NCI-H2107 treated with DMSO at 0.1 percent for 48 hours (cell line): ENCODE measurements around the gene KLF12.

Source experiments
- DNase-seq: peaks from one replicate; lab custom pipeline; 2025; ENCODE audit not compliant: unreplicated experiment; lab: John Stamatoyannopoulos, UW

Gene KLF12

DNA sequence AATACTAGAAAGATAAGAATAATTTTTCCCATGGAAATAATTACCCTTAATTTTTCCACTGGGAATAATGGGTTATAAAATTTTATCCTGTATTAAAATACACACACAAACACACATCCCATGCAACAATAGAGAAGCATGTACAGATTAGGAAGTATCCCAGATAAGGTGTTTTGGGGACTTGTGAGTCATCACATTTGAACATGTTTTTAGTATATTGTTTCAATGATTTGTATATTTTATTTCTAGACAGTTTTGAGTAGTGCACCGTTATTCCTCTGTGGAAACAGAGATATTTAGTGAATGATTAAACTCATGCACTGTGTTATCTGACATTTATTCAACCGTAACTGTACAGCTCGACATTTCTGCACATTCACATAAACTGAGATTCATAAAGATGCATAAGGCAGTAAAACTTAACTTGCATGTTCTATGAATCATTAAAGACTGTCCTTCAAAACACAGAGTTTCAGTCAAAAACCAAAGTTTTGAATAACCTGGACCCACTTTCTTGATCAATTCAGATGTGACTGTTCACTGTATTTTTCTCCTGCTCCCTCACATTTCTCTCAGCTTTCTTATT lies 30.1 kb downstream of the KLF12 start:
- DNase-seq, result no peak

DNA sequence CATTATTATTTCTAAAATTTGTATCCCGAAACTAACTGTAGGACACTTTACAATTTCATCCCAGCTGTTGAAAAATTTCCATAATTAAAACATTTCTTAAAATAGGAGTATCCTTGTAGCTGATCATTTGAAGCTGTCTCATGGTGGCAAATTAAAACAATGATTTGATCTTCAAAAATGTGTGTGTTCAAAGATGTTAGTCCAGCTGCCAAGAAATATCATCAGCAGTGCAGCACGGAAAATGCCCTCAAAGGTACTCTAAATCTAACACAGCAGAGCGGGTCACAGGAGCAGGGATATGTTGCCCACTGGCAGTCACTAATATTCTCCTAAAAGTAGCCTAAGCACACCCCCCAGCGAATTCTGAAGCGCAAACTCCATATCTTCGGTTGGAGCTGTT lies 31.0 kb downstream of the KLF12 start:
- DNase-seq, result no peak

DNA sequence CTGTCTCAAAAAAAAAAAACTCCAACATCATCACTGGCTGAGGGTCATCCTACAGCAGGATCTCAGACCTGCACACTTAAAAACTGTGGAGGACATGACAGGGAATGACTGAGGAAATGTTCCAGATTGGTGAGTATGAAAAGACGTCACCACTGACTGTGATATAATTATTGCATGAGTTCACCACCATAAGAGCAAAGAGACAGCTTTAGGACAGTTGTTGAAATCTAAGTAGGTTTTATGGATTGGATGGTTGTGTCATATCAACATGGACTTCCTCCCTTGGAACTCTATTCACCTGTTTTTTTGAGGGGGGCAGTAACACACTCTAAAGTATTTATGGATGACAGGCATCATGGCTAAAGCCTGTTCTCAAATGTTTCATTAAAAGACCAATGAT lies 31.5 kb downstream of the KLF12 start:
- no peak for DNase-seq

DNA sequence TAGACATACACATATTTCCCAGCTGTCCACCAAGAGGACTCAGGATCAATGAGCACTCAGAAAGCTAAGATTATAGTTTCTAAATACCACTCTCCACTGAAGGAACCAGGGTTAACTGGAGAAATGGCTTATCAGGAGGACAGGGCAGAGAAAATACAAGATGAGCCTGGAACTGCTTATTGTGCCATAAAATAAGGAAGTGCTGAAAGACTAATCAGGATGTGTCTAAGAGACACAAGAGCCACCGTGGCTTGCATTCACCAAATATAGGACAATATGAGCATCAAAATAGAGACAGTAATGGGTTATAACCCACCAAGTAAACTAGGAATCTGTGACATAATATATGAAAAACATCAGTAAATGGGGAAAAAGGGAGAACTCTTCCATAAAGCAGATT lies 32.8 kb downstream of the KLF12 start:
- no peak for DNase-seq

DNA sequence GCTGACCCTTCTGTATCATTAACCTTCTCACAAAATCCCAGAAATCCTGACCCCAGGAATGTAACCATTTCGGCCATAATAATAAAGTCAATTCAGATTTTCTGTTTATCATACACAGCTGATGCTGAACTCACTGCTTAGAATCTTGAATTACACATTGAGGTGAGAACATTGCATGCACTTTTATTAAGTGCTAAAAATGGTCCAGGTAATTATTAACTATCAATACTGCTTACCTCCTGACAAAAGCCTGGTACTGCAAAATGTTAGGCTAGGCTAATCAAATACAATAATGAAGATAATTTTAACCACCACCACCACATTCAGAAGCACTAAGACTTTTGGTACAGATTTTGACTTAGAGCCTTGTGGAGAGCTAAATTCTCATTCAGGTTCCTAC lies 36.1 kb downstream of the KLF12 start:
- DNase-seq, result no peak

DNA sequence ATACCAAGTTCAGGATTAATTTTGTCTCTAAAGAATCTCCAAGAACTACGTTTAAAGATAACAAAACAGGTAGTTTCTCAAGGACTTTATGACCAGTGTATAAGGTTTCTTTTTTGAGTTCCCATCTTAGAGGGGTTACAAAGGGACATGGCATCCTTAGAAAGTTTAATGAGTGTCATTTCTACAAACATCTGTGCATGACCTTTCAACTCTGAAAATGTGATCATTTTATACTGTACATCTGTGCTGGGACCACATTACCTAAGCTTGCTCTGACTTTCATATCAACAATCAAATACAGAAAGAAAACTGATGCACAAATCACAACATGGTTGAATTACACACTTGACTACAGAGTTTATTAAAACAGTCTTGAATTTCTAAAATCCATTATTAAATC lies 37.1 kb downstream of the KLF12 start:
- DNase-seq, result no peak

DNA sequence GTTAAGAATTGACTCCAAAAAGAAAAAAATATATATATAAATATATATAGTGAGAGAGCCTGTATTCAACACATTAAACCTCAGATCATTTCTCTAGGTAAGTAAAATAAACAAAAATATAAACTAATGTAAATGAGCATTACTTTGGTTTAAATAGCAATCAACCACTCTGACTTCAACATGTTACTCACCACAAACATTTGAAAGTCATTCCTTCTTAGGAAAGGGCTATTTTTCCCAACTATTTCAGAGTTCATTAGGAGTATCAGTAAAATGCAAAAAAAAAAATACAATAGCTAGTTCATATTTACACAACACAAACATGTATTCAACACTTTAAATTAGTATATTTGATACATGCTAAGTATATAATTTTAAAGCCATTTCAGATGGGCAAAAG lies 40.5 kb downstream of the KLF12 start:
- no peak for DNase-seq

DNA sequence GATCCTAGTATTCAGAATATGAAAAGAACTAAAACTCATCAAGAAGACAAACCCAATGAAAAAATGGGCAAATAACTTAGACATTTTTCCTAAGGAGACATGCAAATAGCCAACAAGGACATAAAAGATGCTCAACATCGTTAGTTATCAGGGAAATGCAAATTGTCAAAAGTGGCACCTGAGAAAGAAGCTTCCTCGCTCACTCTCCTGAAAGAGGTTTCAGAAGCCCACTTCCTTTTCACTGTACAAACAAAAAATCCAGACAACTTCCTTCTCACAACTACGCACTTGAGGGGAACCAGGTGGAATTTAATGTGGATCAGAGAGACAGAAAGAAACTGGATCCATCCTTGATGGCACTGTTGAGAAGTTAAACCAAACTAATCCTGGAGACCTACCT lies 41.5 kb downstream of the KLF12 start:
- no peak for DNase-seq

- no peak for DNase-seq
Measured at GRCh38 chr13:74090869-74091605, 43.2 kb downstream of the KLF12 start.

GRCh38 chr13:74090397-74090796 lies 43.8 kb downstream of the KLF12 start:
- DNase-seq, result no peak

DNA sequence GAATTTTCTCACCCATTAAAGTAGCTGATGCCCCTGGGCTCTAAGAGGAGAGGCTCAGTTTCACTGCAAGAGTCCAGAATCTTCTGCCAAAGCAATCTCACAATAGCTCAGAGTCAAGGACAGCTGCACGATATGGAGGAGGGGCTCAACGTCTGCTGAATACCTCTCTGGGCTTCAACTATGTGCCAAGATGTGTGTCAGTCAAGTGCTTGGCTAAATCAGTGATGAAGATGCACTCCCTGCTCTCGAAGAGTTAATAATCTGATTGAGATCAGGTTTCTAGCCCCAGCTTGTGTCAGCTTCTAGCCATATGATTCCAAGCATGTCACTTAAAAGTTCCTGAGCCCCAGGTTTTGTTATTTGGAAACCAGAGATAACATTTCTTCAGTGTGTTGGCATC lies 46.8 kb downstream of the KLF12 start:
- no peak for DNase-seq
